ENCODE data around the gene PRPF19.

The PRPF19 gene

DNA sequence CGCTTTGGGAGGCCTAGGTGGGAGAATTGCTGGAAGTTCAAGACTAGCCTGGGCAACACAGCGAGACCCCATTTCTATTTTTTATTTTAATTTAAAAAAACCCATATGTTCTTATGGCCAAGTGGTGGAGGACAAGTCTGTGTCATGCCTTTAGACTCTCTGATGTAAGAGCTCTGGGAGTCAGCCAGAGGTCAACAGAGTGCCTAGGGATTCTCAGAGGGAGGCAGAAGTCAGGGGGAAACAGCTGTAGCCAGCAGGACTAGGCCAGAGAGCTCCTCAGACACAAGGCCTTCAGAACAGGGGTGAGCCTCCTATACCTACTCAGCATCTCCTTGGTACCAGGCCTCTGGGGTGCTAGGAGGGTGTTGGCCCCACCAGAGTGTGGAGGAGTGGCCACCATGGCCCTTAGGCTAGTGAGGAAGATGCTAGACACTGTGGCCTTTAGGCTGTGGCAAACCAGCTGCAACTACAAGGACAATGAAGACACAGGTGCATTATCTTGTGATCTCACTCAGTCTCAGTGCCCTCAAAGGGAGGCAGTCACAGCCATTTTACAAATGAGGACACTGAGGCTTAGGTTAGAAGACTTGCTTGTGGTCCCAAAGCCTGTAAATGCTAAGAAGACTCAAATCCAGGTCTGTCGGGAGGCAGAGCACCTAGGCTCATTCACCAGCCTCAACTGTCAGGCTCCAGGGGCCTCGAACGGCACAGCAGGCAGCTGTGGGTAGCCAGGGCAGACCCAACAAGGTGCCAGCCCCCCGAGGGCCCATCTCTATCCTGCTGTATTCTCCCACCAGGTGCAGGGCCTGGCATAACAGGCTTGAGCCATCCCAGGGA is 34.0 kb downstream of the PRPF19 start:
- no peak for DNase-seq

GRCh38 chr11:60871378-60872061 is 34.9 kb downstream of the PRPF19 start:
- no peak for DNase-seq

DNA sequence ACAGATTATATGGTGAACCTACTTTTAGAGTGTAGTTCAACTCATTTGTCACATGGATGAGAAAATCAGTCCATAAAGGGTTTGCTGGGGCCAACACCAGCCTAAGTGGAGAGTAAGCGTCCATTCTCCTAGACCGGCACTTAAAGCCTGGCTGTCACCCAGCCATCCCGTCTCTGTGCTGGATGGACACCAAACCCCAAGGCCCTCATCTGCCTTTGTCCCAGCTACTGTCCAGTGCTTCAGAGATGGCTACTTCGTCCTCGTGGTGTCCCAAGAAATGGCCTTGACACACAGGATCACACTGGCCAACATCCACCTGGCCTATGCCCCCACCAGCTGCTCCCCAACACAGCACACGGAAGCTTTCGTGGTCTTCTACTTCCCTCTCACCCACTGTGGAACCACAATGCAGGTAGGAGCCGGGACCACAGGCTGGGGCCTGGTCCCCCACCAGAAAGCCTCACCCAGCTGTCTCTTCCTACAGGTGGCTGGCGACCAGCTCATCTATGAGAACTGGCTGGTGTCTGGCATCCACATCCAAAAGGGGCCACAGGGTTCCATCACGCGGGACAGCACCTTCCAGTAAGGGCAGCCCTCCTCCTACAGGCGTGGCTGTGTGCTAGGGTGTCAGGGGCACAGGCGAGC is 35.5 kb downstream of the PRPF19 start:
- DNase-seq, result no peak

- no peak for DNase-seq
Observed at GRCh38 chr11:60870276-60870675, 36.1 kb downstream of the PRPF19 start.

DNA sequence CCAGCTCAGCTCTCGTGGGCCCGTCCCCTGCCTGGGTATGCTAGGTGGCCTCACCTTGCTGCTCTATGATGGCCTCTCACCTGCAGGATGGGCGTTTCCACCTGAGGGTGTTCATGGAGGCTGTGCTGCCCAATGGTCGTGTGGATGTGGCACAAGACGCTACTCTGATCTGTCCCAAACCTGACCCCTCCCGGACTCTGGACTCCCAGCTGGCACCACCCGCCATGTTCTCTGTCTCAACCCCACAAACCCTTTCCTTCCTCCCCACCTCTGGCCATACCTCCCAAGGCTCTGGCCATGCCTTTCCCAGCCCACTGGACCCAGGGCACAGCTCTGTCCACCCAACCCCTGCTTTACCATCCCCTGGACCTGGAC is 36.9 kb downstream of the PRPF19 start:
- DNase-seq, result no peak

- DNase-seq, result no peak
Observed at GRCh38 chr11:60868682-60869450, 37.5 kb downstream of the PRPF19 start.

DNA sequence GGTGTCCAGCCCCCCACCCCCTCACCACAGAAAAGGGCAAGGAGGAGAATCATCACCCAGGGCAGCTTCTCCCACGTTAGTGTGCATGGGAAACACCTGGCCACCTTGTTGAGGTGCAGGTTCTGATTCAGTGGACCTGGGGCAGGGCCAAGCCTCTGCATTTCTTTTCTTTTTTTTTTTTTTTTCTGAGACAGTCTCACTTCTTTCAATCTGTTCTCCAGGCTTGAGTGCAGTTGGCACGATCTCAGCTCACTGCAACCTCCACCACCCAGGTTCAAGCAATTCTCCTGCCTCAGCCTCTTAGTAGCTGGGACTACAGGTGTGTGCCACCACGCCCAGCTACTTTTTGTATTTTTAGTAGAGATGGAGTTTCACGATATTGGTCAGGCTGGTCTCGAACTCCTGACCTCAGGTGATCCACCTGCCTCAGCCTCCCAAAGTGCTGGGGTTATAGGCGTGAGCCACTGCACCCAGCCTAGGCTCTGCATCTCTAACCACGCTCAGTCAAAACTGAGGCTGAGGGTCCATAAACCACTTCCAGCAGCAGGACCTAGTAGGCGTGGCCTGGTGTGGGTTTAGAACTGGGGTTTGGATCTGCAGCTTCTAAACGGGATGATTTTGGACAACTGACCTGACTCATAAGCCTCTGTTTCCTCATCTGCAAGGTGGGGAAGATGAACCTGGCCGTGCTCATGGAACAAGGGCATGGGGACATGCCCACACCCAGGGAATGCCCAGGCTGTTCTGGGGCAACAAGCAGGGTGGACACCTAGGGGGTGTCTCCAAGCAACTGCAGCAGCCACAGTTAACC is 38.3 kb downstream of the PRPF19 start:
- DNase-seq, result peak; percentile 1

- DNase-seq, result peak; percentile 56
Observed at GRCh38 chr11:60866911-60867870, 39.2 kb downstream of the PRPF19 start, which contains the start of gene ZP1. Gene ZP1 (plus strand): TSS chr11:60867542. CDS start chr11:60867562, 20 bp downstream.

GRCh38 chr11:60864856-60865513 is 41.4 kb downstream of the PRPF19 start:
- DNase-seq, result peak; percentile 48

GRCh38 chr11:60863550-60864521 is 42.5 kb downstream of the PRPF19 start:
- peak; percentile 30 for DNase-seq

GRCh38 chr11:60862171-60862570 is 44.2 kb downstream of the PRPF19 start:
- DNase-seq, result peak; percentile 10

- DNase-seq, result peak; percentile 25
Observed at GRCh38 chr11:60860943-60861342, 45.4 kb downstream of the PRPF19 start.

DNA sequence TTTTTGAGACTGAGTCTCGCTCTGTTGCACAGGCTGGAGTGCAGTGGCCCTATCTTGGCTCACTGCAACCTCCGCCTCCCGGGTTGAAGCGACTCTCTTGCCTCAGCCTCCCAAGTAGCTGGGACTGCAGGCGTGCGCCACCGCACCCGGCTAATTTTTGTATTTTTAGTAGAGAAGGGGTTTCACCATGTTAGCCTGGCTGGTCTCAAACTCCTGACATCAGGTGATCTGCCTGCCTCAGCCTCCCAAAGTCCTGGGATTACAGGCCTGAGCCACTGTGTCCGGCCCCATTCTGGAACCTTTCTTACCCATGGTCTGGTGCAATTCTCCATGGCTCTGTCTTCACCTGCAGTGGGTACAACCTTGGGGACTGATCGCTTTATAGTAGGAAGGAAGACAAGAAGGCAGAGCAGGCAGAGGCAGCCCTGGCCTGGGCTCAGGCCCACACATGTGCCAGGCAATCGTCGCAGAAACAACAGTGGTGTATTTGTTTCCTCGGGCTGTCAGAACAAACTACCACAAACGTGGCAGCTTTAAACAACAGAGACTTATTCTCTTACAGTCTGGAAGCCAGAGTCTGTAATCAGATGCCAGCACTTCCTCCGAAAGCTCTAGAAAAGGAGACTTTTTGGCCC is 46.7 kb downstream of the PRPF19 start:
- peak; percentile 30 for DNase-seq

GRCh38 chr11:60858731-60859464 is 47.5 kb downstream of the PRPF19 start:
- DNase-seq, result peak; percentile 8

DNA sequence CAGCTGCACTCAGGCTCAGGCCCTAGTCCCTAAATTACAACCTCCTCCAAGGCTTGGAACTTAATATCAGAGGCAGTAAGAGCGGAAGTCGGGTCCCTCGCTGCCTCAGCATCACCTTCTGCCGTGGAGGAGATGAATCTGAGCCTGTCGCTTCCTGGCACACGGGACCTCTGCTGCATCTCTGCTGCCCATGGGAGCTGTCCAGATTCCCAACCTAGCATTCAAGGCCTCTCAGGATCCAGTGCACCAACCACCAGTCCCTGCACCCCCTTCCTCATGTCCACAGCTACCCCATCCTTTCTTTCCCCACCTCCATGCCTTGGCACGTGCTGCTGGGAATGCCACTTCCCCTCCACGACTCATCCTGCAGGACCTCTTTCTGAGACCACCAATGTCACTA is 48.1 kb downstream of the PRPF19 start:
- no peak for DNase-seq

DNA sequence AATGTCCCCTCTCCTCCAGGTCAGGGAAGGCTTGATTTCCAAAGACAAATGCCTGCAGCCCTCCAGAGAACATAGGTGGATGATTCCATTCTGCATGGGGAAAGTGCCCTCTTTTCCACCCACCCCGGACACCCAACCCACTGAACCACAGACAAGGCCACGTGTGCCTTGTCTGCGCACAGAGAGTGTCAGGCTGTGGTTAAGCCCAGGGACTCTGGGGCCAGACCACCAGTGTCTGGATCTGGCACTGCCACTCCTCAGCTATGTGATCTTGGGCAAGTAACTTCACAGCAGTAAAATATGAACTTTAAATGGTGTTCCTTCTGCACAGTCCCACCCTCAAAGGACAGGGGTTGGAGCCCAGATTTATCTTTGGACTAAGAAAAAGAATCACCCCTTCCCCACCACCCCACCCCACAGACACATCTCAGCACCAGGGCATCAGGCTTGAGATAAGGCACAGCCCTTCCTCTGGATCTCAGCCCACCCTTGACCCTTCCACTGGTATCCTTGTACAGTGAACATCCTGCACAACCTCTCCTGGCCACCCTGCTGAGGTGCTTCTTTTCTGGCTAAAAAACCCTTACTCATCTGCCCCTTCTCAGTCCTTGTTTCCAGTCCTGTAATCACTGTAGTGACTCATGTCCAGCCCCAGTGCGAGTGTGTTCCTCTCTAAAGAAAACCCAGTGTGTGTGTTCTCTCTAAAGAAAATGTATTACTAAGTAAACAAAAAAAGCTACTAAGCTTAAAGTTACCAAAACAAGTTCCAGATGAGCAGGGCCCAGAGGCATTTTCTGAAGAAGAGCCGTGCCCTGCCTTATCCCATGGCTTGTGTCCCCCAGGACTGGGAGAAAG is 48.8 kb downstream of the PRPF19 start:
- no peak for DNase-seq
